Endothelial cell of hepatic sinusoid (primary cell): ENCODE data around the gene CORIN.
"Not testable (repeated sequence)": the region's sequence is repeated elsewhere in the genome, so short reads cannot be mapped to it uniquely, and the experiment has no call there.

ENCODE experiments used
- in situ Hi-C: cut with HindIII; loops from 2 replicates; pipeline ENCODE4 v1.10.0; 2017; ENCODE audit warnings: low sequenced_read_pairs

CORIN gene

DNA sequence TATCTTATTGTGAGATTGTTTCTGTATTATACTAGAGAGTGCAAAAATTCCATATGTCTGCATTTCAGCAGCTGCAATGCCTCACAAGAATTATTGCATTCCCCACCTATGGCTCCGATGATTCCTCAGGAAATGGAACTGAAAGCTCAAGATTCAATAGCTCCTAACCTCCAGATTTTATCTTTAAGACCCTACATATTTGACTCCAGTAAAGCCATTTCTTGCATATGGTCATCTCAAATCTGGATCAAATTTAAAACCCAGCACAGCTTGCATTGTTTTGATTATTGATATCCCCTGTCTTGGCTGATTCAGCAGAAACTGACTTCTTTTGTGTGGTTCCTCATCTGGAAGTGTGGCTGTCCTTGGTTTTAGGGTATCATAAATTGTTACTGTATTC, 142.6 kb downstream of the CORIN start:
- in situ Hi-C loops, result no loop called here

DNA sequence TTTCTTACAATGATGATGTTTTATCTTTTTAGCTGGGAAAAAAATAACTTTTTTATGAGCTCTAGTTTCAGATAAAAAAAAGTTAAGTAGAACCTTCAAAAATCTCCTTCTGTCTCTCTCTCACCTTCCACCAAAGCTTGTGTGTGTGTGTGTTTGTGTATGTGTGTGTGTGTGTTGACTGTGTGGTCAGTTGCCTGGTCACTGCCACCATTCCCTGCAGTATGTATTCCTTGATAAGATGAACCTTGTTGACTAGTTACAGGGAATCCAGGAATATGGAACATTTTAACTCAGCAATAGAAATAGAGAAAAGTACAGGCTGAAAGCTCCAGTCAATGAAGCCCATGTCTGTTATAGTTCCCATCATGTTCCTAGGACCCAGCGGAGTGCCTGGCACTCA, 143.5 kb downstream of the CORIN start:
- in situ Hi-C loops, result no loop called here

DNA sequence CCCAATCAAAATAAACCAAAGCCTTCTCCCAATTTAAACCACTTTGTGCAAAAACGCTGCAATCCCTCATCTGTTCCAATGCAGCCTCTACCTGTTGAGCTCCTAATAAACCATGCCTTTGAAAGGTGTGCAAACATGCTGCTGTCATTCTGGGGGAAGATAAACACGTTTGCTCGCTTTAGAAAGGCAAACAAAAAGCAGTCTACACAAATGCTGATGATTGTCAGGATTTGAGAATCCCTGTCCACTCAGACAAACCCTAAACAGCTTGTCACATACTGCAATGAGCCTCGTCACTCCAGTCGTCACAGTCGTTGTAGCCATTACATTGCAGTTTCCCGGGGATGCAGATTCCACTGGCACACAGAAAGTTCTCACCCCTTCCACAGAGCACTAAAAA, 145.2 kb downstream of the CORIN start:
- in situ Hi-C loops, result no loop called here

DNA sequence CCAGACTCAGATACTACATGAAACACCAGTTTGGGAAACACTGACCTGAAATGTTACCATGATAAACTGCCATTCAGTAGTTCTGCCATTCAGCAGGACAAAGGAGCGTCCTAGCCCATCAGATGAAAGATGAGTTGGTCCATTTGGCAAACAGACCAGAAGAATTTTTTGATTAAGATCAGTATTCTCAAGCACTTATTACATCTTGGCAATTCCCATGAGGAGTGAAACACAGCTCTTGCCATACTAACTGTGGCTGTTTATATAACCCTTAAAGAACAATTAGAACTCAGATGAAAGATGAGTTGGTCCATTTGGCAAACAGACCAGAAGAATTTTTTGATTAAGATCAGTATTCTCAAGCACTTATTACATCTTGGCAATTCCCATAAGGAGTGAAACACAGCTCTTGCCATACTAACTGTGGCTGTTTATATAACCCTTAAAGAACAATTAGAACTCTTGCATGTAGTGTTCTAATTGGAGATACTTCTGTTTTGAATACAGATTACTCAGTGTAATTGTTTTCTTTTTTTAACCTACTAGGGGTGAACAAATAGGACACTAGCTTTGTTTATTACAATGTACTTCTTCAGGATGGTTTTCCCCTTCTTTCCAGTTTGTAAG, 146.0 kb downstream of the CORIN start:
- in situ Hi-C loops, result not testable (repeated sequence)

DNA sequence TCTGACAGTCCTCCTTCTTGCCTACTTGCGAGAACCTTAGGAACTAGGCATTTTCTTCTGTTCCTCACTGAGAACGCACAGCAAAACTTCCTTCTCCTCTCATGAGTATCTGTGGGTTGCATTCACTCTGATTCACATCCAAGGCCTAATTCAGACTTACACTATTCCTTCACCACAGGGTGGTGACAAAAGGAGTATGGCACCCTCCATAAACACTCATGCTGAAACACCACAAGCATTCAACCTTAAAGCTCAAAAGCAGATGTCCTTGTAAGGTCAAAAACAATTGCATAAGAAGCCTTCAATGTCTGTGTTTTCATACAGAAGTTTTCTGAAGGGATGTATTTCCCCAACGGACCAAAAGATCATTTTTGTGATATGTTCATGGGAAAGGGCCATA, 147.3 kb downstream of the CORIN start:
- in situ Hi-C loops, result no loop called here

DNA sequence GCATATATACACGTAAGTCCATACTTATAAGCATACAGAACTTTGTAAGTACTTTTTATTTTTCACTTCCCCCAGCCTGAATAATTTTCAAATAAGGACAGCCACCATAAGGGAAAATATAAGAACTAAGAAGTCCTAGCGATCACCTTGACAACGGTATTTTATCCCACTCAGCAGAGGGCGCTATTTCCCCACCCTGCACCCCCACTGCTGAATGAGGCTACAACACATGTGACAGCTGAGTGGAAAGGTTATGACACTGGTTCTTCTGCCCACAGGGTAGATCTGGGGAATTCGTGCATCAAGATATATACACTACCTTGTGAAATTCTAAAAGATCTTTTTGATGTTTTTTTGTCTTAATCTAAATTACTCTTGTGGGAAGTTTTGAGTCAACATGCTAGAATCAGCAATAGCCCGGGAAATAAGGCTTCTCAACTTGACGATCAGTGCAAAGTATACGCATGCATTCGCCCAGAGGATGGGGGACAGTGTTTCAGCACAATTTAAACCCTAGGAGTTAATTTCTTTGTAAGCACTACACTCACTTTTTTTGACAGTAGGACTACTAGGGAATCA, 151.5 kb downstream of the CORIN start:
- in situ Hi-C loops, result no loop called here

DNA sequence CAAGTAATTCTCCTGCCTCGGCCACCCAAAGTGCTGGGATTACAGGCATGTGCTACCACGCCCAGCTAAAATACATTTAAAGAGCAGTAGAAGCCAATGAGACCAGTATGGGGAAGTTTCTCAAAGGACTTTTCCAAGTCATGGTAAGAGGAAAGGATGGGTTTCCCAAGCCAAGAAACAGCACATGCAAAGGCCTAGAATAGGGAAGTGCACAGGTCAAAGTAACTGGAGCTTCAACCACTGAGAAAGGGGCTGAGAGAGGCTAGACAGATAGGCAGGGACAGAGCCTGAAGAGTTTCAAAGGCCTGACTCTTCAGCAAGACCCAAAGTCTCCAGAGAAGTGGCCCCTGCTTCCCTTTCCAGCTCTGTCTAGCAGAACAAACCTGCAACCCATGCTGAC, 162.1 kb downstream of the CORIN start:
- in situ Hi-C loops, result no loop called here

DNA sequence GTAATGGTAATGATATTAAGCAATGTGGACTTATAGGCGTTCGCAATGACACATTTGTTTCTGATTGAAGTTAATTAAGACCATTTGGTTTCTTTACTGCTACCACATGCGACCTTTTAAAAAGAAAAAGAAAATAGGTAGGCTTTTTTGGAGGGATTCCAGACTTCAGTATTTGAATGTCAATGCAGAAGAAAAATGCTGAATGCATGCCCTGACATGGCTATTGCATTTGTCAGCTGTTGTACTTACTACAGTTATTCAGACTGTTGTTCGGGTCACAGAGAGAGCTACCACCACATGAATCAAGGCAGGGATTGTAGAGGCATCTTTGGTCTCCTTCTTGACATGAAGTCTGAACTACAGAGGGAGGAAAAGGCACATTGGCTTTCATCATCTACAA, 163.7 kb downstream of the CORIN start:
- in situ Hi-C loops, result no loop called here

DNA sequence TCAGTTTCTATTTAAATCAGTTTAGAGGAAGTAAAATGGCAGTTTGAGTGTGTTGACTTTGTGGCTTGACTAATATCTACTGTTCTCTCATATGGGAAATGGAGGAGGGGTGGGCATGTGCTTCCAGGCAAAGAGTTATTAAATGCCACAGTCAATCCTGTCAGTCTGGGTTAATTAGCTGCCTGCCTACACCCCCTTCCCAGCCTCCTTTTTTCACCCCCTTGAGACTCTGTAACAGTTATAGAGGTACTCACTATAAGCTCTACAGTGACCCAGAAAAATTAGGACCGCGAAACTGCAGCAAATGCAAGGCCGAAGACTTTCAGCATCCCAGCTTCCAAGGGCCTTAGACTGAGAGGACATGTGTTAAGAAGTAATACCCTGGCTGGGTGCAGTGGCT, 165.2 kb downstream of the CORIN start:
- in situ Hi-C loops, result no loop called here

DNA sequence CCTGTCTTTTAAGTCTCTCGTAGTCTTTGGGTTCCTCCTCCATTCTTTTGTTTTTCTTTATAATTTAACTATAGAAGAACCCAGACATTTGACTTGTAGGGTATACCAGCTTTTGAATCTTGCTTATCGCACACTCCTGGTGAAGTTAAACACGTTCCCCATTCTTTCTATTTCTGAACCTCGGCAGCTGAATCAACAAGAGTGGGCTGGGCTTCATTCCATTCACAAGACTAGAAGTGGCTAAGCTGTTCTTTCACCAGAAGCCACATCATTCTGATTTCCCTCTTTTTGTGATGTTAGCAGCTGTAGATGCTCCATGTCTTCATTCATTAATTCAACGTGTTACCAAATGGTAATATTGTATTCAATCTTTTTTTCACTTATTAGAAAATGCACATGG, 167.9 kb downstream of the CORIN start:
- in situ Hi-C loops, result no loop called here

DNA sequence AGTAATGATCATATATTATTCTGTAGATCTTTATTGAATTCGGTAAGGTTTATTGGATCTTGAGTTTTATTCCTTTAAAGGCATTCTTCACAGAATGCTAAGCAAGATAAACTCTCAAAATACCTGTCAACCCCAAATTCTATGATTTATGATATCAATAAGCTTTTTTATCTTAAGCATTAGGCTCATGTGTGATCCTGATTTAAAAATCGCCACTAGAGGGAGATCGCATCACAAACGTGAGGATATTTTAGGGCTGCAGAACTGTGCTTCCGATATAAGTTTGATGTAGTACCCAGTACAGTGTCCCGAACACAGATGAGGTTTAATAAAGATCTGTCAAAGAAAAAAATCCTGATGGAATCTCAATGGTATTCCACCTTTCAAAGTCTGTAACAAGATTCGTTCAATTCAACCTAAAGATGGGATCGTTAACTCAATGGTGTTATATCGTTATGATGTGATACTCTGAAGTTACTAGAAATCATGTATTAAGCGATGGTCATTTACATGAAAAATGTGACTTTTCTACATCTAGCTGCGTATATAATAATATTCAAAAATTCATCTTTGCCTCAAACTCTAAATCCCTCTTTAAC, 169.0 kb downstream of the CORIN start:
- in situ Hi-C loops, result no loop called here

DNA sequence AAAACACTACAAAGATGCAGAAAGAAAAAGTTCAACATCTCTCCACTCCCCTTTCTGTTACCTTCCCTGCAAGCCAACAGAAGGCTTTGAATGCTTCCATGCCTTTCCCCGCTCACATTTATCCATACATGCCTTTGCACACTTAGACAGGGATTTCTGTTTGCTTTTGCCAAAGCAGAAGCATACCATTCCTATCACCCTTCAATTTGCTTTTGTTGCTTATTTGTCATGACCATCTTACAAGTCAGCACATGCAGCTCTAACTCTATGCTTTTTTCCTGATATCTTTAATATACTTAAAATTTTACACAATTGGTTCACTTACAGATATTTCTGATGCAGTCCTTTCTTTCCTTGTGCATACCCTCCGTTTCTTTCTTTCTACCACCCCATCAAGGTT, 169.6 kb downstream of the CORIN start:
- in situ Hi-C loops, result no loop called here

DNA sequence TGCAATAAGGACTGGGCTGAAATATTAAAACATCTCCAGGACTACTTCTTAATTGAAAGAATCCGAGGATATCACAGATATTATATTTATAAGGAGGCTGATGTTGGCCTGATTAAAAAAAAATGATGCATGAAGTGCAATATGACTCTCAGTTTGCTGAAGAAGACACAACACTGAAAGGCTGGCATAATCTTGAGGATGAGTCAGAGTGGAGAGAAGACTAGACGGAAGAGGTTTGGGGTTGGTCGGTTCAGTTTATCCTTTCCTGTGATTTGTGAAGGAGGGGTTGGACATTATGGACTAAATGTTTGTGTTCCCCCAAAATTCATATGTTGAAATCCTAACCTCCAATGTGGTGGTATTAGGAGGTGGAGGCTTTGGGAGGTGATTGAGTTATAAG, 170.3 kb downstream of the CORIN start:
- in situ Hi-C loops, result no loop called here

DNA sequence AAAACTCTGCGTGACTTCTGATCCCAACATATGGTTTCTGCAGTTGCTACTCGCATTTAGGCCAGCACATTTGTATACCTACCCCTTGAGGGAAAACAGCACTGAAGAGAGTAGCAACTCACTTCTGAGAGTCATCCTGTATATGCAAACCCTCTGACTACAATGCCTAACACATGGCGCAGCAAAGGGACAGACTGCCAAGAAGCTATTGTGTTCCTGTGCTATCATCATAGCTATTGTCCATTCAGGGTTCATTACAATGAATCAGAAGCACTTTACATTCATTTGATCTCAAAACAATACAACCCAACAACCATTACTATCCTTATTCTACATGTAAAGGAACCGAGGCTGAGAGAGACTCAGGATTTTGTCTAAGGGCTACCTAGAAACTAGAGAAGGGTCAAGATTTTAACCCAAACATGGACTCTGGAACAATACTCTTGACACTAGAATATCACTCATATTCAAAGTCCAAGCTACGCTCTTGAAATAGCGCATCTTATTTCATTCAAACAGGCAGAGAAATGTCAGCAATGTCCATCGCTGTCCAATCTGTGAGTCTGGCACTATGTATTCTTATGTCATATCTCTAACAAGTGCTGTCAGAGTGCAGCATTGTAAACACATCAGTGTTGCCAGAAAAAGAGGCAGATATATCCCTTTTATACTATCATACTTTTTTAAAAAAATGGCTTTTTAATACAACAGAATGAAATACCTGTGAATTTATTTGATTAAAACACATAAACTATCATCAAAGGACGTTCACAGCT, 173.6 kb downstream of the CORIN start:
- in situ Hi-C loops, result no loop called here

DNA sequence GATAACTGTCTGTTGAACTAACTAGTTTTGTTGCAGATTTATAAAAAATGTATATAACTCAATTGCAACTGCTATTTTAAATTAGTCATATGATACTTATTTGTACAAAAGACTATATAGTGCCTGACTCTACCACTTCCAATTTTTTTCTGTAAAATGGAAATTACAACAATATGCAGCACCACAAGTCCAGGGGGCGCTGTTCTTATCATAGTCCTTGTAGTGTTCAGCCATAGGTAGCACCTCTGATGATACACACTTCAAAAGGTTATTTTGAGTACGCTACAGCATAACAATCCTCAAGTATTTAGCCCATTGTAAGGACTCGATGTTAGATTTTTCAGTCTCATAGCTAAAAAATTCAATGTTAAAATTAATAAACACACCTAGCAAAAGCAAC, 174.9 kb downstream of the CORIN start:
- in situ Hi-C loops, result no loop called here

DNA sequence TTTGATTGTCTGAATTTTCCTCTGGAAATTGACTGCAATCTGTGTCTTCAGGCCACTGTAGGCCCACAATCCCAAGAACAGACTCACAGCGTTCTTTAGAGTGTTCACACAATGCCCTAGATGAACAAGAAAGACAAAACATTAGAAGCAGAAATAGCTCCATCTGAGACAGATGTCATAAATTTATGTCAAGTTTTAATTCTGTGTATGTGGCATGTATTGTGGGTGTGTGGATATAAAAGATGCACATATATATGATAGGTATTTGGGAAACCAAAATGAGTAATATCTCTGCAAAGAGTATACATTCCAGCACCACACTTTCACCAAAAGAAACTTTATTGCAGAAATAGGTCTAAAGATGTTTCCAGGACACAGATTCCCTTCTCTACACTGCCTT, 176.1 kb downstream of the CORIN start:
- in situ Hi-C loops, result no loop called here

DNA sequence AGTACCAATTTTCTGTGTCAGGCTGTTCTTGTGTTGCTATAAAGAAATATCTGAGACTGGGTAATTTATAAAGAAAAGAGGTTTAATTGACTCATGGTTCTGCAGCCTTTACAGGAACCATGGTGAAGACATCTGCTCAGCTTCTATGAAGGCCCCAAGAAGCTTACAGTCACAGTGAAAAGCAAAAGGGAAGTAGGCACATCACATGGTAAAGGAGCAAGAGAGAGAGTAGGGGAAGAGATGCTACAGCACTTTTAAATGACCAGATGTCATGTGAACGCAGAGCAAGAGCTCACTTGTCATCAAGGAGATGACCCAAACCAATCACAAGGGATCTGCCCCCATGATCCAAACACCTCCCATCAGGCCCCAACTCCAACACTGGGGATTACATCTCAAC, 178.5 kb downstream of the CORIN start:
- in situ Hi-C loops, result no loop called here

DNA sequence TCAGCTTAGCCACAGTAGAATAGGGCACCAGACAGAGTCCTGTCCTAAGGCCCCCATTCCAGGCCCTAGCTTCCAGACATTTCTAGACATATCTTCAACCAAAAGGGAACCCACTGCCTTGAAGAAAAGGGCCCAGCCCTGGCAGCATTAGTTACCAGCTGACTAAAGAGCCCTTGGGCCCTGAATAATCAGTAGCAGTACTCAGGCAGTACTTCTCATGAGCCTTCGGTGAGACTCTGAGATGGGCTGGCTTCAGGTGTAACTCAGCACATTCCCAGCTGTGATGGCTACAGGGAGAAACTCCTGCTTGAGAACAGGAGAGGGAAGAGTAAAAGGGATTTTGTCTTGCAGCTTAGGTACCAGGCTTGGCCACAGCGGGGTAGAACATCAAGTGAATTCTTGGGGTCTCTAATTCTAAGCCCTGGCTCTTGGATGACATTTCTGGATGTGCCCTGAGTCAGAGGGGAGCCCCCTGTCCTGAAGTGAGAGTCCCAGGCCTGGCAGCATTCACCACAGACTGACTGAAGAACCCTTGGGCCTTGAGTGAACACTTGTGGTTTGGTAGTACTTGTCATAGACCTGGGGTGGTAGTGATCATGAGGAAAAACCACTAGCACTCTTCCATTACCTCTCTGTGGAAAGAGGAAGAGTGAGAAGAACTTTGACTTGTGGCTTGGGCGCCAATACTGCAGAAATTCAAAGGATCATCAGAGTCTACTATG, 182.7 kb downstream of the CORIN start:
- in situ Hi-C loops, result no loop called here

DNA sequence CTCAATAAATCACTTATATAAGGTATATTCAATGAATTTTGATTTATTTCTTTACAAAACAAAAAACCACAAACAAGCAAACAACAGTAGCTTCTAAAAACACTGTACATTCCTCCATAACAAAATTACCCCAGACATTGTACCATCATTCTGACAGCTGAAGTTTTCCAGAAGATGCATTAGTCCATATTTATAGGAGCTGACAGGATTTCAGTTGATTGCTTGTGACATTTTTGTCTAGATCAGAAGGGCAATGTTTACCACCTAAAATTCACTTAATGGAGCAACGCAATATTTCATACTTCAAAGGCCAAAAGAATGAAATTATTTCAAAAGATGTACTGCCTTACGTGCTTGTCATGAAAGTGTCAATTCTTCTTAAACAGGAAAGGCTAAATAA, 185.8 kb downstream of the CORIN start:
- in situ Hi-C loops, result no loop called here

DNA sequence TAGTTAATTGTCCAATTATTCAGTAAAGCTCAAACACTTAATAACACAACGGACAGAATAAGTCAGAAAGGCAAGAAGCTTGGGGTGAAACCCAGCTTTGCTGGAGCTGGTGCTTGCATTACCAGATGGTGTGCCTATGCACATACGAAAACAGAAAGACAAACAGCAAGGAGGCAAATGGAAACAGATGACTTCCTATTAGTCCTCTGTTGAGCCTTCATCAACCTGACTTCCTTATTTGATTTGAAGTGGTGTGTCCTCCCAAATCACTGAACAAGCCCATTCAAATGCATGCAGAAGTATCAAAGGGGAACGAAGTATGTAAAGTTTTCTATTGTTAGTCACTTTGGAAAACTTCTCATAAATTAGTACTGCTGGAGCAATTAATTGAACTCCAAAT, 186.6 kb downstream of the CORIN start:
- in situ Hi-C loops, result no loop called here

DNA sequence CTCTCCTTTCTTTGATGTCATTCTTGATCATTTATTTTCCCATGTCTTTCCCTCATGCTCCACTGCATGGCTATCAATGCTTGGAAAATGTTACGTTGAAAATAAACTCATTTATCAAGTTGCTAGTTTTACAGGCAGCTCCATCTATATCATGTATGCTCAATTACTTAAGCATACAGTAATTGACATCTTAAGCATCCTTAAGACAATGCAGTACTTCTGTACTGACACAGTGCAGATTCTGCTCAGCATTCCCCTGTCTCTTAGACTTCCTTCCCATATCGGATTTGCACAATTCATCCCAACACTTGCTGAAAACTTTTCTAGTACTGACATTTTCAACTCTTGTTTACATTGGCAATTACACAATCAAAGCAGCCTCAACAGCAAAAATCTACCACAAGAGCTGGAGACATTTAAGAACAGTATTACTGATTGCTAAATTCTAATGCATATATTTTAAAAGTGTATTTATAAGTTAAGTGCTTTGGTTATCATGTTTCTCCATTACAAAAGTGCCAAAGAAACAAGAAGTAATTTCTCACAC, 187.2 kb downstream of the CORIN start:
- in situ Hi-C loops, result no loop called here
